ENCODE results near the gene RPS3. TPM values are rescaled to one million over a fixed set of nuclear protein-coding genes. Genes with fewer than 3 reads are reported as not detected.

The RPS3 gene
- total and polyA plus RNA-seq, 2 donors (not counting 3 experiments of a cell fraction or from before 2014, with no cell fraction given), result 2,973 to 3,734 TPM

GRCh38 chr11:75421902-75422247, 22.6 kb downstream of the RPS3 start:
- intact Hi-C loops (cut with micrococcal nuclease), result no loop called here
- no TSS peak for BruUV-seq (replicated peaks)

More at GRCh38 chr11:75421902-75422247, 22.6 kb downstream of the RPS3 start:
- Histone ChIP-seq H3K9me1 (replicated peaks; ENCODE audit: control insufficient read depth, extremely low read depth, insufficient read depth, low read length) (no peaks in the 10 kb centered on the region), H4K20me1 (replicated peaks; ENCODE audit: control insufficient read depth, extremely low read depth, insufficient read depth, low read length) (no peaks in the 10 kb centered on the region), H3K27me3 (ENCODE audit: control insufficient read depth in 2 of 2, insufficient read depth in 2 of 2, low read length in 2 of 2) (no peaks in the 10 kb centered on the region), H3K4me3 (replicated peaks in 1 of 3; ENCODE audit: insufficient read depth in 1 of 3, low read depth in 1 of 3, low read length in 3 of 3) (no peak overlapping the region), H3K27ac (ENCODE audit: insufficient read depth, low read depth, low read length) (no peak overlapping the region), H3K4me2 (ENCODE audit: insufficient read depth, low read length) (no peak overlapping the region), H3K79me2 (ENCODE audit: control insufficient read depth, insufficient read depth, low read length) (no peaks in the 10 kb centered on the region), H3K9ac (replicated peaks; ENCODE audit: extremely low read depth, insufficient read depth, low read length) (no peak overlapping the region), H3K4me1 (ENCODE audit: control insufficient read depth, extremely low read depth, insufficient read depth, low read length) (peaks cover 23% of the 10 kb centered on the region), H3K36me3 (ENCODE audit: control insufficient read depth in 2 of 2, extremely low read depth in 1 of 2, insufficient read depth in 2 of 2, low read length in 2 of 2) (peaks cover 0 to 6% of the 10 kb centered on the region in 2 experiments), H3K9me3 (replicated peaks; ENCODE audit: control insufficient read depth, insufficient read depth, low read length) (no peaks in the 10 kb centered on the region), H2AFZ (ENCODE audit: low read depth, low read length) (no peak overlapping the region)
- no peak for DNase-seq (ENCODE audit: low read depth, low spot score)
- TF ChIP-seq EZH2 (IDR thresholded peaks at IDR 0.05; ENCODE audit: borderline replicate concordance, low read depth, low read length, severe bottlenecking) (no peak), GATA2 (IDR thresholded peaks at IDR 0.05; ENCODE audit: insufficient read depth, insufficient read length, low read depth, low read length) (no peak), MAX (IDR thresholded peaks at IDR 0.05; ENCODE audit: insufficient read depth, insufficient read length) (no peak), POLR2A (IDR thresholded peaks at IDR 0.05; ENCODE audit: low read depth, low read length) (no peak), JUN (IDR thresholded peaks at IDR 0.05; ENCODE audit: borderline replicate concordance, insufficient read depth, insufficient read length, low read depth) (no peak), POLR2AphosphoS5 (IDR thresholded peaks at IDR 0.05; ENCODE audit: insufficient read depth, low read depth, low read length) (no peak), FOS (IDR thresholded peaks at IDR 0.05; ENCODE audit: borderline replicate concordance, insufficient read depth, low read length) (no peak), CTCF (IDR thresholded peaks at IDR 0.05; ENCODE audit: extremely low read depth in 1 of 2, insufficient read depth in 1 of 2, low read depth in 1 of 2, low read length in 2 of 2) (no peak), MYC (IDR thresholded peaks at IDR 0.05; ENCODE audit: low read depth, low read length) (no peak)
- CTCF ChIA-PET, result no interaction called here
- no peak for FAIRE-seq
- dilution Hi-C loops (cut with MboI; ENCODE audit: extremely low pct_ligation_motif_present, low sequenced_read_pairs), result no loop called here
- POLR2A ChIA-PET, result no interaction called here

Data from endothelial cell of umbilical vein (primary cell).